ENCODE measurements around the gene TEKTIP1. TPM values are rescaled to one million over a fixed set of nuclear protein-coding genes. Genes with fewer than 3 reads are reported as not detected.
"Not testable (repeated sequence)": the region's sequence is repeated elsewhere in the genome, so short reads cannot be mapped to it uniquely, and the experiment has no call there.

TEKTIP1 gene
- total RNA-seq, 2 experiments from 2014 or later: 1.4 to 2.5 TPM

DNA sequence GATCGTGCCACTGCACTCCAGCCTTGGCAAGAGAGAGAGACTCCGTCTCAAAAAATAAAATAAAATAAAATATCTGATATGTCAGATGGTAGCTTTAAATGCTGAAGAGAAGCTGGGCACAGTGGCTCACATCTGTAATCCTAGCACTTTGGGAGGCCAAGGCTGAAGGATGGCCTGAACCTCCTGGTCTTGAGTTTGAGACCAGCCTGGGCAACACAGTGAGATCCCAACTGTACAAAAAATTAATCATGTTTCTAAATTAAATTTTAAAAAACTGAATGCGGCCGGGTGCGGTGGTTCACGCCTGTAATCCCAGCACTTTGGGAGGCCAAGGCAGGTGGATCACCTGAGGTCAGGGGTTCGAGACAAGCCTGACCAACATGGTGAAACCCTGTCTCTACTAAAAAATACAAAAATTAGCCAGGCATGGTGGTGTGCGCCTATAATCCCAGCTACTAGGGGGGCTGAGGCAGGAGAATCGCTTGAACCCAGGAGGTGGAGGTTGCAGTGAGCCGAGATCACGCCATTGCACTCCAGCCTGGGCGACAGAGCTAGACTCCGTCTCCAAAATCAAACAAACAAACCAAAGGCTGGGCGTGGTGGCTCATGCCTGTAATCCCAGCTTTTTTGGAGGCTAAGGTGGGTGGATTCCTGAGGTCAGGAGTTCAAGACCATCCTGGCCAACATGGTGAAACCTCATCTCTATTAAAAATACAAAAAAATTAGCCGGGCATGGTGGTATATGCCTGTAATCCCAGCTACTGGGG, 45.2 kb downstream of the TEKTIP1 start:
- ChIA-PET POLR2A (interaction anchor here (0.8 kb wide), 1 partner anchor 38 kb away, joined by 3 read pairs; no protein-coding TSS in a partner anchor), CTCF (interaction anchor here (0.6 to 1.2 kb wide), 7 partner anchors 14 to 925 kb away, joined by 3 to 6 read pairs (median 3); no protein-coding TSS in a partner anchor)
- DNase-seq; H3K9me3 Mint-ChIP-seq (ENCODE audit: low read depth); H3K36me3 Mint-ChIP-seq (ENCODE audit: low read depth); intact Hi-C loops (cut with DNase I, micrococcal nuclease); H3K4me3 Mint-ChIP-seq; H3K27ac Mint-ChIP-seq; ATAC-seq; H3K27me3 Mint-ChIP-seq; H3K4me1 Mint-ChIP-seq: not testable (repeated sequence)

DNA sequence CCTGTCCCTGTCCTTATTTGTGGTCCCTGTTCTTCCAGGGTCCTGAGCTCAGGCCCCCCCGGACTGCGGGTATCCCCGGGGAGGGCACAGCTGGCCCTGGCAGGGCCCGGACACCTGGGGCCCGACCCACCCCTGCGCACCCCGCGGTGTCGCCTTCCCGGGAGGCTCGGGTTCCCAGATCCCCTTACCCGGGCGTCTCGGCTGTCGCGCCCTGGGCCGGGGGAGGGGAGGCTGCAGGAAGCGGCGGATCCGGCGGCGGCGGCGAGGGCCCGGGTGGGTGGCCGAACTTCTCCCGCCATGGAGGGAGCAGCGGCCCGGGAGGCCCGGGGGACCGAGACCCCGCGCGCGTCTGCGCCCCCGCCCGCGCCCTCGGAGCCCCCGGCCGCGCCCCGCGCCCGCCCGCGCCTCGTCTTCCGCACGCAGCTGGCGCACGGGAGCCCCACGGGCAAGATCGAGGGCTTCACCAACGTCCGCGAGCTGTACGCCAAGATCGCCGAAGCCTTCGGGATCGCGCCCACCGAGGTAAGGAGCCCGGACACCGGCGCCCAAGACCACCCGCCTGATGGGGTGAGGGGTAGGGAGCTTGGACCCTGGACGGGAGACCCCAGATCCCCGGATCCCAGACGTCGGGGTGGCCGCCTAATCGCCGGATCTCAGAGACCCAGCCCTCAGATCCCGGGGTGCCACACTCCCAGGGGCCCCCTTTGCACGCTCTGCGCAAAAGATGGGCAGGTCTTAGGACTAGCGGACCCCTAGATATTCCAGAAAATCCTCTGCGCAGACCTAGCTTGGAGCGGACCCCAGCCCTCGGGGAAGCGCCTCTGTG, 46.5 kb downstream of the TEKTIP1 start, which contains the start of gene GIPC3:
Gene GIPC3, plus strand, starts transcription at position 178 of the 826 bp plus-strand sequence. Its CDS starts 120 bp downstream, at position 298.
- H3K4me3 Mint-ChIP-seq: no peak within 1 kb of the TSS
- H3K27ac Mint-ChIP-seq: no peak within 1 kb of the TSS
- no peaks in the 10 kb centered on the region for H3K27me3 Mint-ChIP-seq
- peak; percentile 42 for ATAC-seq
- intact Hi-C loops (cut with DNase I, micrococcal nuclease): loop anchor here in 1 of 2 experiments (1.0 to 2.0 kb wide), 2 partner anchors 33 to 121 kb away; no protein-coding TSS in a partner anchor
- POLR2A ChIA-PET: interaction anchor here (0.6 kb wide), 2 partner anchors 45 to 157 kb away, joined by 4 to 7 read pairs; no protein-coding TSS in a partner anchor
- peak; percentile 28 for DNase-seq
- no peaks in the 10 kb centered on the region for H3K4me1 Mint-ChIP-seq
- H3K9me3 Mint-ChIP-seq (ENCODE audit: low read depth): no peaks in the 10 kb centered on the region
- no peaks in the 10 kb centered on the region for H3K36me3 Mint-ChIP-seq (ENCODE audit: low read depth)
- CTCF ChIA-PET: interaction anchor here (0.6 to 1.4 kb wide), 9 partner anchors 11 to 301 kb away, joined by 3 to 6 read pairs (median 3); no protein-coding TSS in a partner anchor

DNA sequence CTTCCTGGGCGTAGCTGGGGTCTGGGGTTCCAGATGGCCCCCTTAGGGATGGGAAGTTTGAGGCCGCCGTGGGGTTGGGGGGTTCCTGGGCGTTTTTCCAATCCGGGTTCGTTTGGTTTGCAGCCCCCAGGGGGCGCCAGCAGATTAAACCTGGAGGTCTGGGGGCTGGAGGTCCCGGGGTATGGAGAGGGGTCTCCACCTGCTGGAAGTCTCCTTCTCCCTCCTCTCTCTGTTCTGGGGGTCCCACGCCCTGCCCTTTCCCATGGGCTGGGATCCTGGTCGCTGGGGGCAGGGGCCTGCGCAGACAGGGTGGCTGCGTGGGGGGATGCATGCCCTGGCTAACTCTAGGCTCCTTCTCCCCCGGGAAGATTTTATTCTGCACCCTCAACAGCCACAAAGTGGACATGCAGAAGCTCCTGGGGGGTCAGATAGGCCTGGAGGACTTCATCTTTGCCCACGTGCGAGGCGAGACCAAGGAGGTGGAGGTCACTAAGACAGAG, 47.2 kb downstream of the TEKTIP1 start:
- Mint-ChIP-seq H3K4me1 (no peaks in the 10 kb centered on the region), H3K36me3 (ENCODE audit: low read depth) (no peaks in the 10 kb centered on the region), H3K27me3 (no peaks in the 10 kb centered on the region), H3K9me3 (ENCODE audit: low read depth) (no peaks in the 10 kb centered on the region), H3K27ac (no peak overlapping the region), H3K4me3 (no peak overlapping the region)
- DNase-seq (peak; percentile 63), ATAC-seq (no peak)
- intact Hi-C loops (cut with DNase I, micrococcal nuclease): loop anchor here in 1 of 2 experiments (1.0 to 2.0 kb wide), 2 partner anchors 33 to 120 kb away; no protein-coding TSS in a partner anchor
- CTCF ChIA-PET: interaction anchor here (0.6 to 1.4 kb wide), 7 partner anchors 11 to 69 kb away, joined by 3 to 6 read pairs (median 3); no protein-coding TSS in a partner anchor
- POLR2A ChIA-PET: interaction anchor here (0.6 kb wide), 1 partner anchor 45 kb away, joined by 7 read pairs; no protein-coding TSS in a partner anchor

DNA sequence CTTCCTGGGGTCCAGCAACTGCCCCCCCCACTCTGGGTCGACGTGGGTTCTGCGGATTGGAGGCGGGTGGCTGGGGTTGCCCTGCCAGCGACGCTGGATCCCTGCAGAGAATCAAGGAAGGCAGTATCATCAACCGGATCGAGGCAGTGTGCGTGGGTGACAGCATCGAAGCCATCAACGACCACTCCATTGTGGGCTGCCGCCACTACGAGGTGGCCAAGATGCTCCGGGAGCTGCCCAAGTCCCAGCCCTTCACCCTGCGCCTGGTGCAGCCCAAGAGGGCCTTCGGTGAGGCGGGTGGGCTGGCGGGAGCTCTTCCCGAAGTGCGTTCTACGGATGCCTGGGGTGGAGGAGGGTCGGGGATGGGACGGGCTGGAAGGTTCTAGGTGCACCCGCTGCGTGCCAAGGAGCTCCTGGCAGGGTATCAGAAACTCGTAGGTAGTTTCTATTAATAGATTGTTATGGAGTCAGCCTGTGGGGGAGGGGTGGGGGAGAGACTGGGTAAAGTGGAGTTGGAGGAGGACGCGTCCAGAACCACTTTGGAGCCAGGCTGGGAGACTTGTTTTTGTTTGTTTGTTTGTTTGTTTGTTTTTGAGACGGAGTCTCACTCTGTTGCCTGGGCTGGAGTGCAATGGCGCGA, 47.9 kb downstream of the TEKTIP1 start:
- POLR2A ChIA-PET: no interaction called here
- DNase-seq: no peak

DNA sequence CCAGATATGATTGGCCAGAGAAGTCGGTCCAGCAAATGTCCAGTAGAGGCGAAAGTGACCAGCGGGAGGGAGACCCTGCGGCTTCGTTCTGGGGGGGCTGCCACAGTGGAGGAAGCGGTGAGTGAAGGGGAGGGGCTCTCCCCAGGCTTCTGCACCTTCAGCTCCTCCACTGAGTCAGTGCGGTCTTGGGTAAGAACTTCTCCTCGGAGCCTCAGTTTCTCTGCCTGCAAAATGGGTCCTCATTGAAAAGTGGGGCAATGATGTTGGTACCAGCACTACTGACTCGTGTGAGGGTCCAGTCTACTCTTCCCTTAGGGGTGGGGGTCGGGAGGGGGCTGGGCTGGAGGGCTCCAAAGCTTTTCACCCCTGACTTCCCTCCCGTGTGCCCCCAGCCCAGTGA, 50.5 kb downstream of the TEKTIP1 start:
- Mint-ChIP-seq H3K4me1 (no peaks in the 10 kb centered on the region), H3K4me3 (no peak overlapping the region), H3K27ac (no peak overlapping the region), H3K9me3 (ENCODE audit: low read depth) (no peaks in the 10 kb centered on the region), H3K27me3 (no peaks in the 10 kb centered on the region), H3K36me3 (ENCODE audit: low read depth) (no peaks in the 10 kb centered on the region)
- ChIA-PET CTCF (interaction anchor here (2.4 kb wide), 1 partner anchor 32 kb away, joined by 6 read pairs; the partner anchor contains the start of gene MFSD12), POLR2A (no interaction called here)
- intact Hi-C loops (cut with DNase I, micrococcal nuclease): no loop called here
- ATAC-seq: no peak
- DNase-seq: no peak

More for the DNA sequence above, 47.9 kb downstream of the TEKTIP1 start:
- Mint-ChIP-seq H3K9me3 (ENCODE audit: low read depth) (no peaks in the 10 kb centered on the region), H3K27ac (no peak overlapping the region), H3K4me3 (no peak overlapping the region), H3K36me3 (ENCODE audit: low read depth) (no peaks in the 10 kb centered on the region), H3K27me3 (no peaks in the 10 kb centered on the region), H3K4me1 (no peaks in the 10 kb centered on the region)
- CTCF ChIA-PET: interaction anchor here (0.6 to 1.0 kb wide), 4 partner anchors 18 to 326 kb away, joined by 3 to 6 read pairs (median 3); no protein-coding TSS in a partner anchor
- intact Hi-C loops (cut with DNase I, micrococcal nuclease): loop anchor here in 1 of 2 experiments (1.0 to 2.0 kb wide), 2 partner anchors 32 to 119 kb away; no protein-coding TSS in a partner anchor
- ATAC-seq: no peak

DNA sequence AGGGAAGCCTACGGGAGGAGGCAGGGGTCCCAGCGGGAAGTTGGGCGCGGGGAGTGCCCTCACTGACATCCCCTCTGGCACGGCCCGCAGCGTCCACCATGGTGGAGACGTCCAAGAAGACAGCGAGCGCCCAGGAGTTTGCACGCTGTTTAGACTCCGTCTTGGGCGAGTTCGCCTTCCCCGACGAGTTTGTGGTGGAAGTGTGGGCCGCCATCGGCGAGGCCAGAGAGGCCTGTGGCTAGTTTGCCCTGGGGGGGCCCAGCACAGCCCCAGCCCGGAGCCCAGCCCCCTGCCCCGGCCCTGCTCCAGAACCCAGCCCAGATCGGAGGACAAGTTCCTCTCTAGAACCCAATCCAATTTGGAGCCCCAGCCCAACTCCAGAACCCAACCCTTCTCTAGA, 51.0 kb downstream of the TEKTIP1 start:
- DNase-seq (no peak), ATAC-seq (no peak)
- intact Hi-C loops (cut with DNase I, micrococcal nuclease): no loop called here
- H3K9me3 Mint-ChIP-seq (ENCODE audit: low read depth): no peaks in the 10 kb centered on the region
- no peak overlapping the region for H3K27ac Mint-ChIP-seq
- CTCF ChIA-PET: interaction anchor here (0.6 to 2.4 kb wide), 3 partner anchors 33 to 117 kb away, joined by 3 to 6 read pairs (median 5); partner anchors contain the start of gene MFSD12
- H3K4me1 Mint-ChIP-seq: no peaks in the 10 kb centered on the region
- no peak overlapping the region for H3K4me3 Mint-ChIP-seq
- POLR2A ChIA-PET: no interaction called here
- H3K36me3 Mint-ChIP-seq (ENCODE audit: low read depth): no peaks in the 10 kb centered on the region
- H3K27me3 Mint-ChIP-seq: no peaks in the 10 kb centered on the region

DNA sequence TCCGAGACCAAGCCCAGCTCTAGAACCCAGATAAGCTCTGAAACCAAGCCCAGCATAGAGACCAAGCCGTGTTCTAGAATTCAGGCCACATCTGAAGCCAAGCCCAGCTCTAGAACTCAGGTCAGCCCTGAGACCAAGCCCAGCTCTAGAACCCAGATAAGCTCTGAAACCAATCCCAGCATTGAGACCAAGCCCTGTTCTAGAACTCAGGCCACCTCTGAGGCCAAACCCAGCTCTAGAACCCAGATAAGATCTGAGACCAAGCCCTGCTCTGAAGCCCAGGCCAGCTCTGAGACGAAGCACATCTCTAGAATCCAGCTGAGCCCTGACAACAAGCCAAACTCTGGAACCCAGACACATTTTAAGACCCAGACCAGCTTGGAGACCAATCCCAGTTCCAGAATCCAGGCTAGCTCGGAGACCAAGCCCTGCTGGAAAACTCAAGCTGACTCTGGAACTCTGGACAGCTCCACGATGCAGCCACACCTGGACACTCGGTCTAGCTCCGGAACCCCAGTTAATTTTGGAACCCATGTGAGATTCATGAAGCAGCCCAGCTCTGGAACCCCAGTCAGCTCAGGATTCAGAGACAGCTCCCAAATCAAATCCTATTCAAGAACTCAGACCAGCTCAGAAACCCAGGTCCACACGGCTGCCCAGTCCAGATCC, 52.2 kb downstream of the TEKTIP1 start:
- POLR2A ChIA-PET: no interaction called here
- intact Hi-C loops (cut with DNase I, micrococcal nuclease): no loop called here
- Mint-ChIP-seq H3K9me3 (ENCODE audit: low read depth) (no peaks in the 10 kb centered on the region), H3K4me1 (no peaks in the 10 kb centered on the region), H3K27ac (no peak overlapping the region), H3K36me3 (ENCODE audit: low read depth) (no peaks in the 10 kb centered on the region), H3K27me3 (no peaks in the 10 kb centered on the region), H3K4me3 (no peak overlapping the region)
- ATAC-seq: no peak
- DNase-seq: no peak
- CTCF ChIA-PET: interaction anchor here (0.6 to 2.4 kb wide), 7 partner anchors 9 to 63 kb away, joined by 3 to 7 read pairs (median 5); partner anchors contain the start of gene MFSD12

DNA sequence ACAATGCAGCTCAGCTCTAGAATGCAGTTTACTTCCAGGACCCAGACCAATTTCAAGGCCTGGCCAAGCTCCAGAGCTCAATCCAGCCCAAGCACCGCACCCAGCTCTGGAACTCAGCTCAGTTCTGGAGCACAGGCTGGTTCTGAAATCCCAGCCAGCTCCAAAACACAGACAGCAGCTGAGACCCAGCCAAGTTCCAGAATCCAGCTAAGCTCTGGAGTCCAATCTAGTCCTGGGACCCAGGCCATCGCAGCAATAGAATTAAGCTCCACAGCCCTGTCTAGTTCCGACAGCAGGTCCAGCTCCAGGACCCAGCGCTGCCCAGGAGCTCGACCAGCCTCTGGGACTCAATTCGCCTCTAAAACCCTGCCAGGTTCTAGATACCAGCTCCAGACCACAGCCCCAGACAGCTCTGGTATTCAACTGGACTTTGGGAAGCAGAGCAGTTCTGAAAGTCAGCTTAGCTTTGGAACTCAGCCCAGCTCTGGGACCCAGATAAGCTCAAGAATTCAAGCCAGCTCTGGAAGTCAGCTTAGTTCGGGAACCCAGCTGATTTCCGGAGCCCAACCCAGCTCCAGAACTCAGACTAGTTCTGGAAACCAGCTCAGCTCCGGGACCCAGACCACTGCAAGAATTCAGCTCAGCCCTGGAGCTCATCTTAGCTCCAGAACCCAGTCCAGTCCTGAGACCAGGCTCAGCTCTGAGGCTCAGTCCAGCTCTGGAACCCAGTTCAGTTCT, 53.1 kb downstream of the TEKTIP1 start:
- Mint-ChIP-seq H3K4me3 (no peak overlapping the region), H3K27me3 (no peaks in the 10 kb centered on the region), H3K36me3 (ENCODE audit: low read depth) (no peaks in the 10 kb centered on the region), H3K4me1 (no peaks in the 10 kb centered on the region), H3K27ac (no peak overlapping the region), H3K9me3 (ENCODE audit: low read depth) (no peaks in the 10 kb centered on the region)
- CTCF ChIA-PET: interaction anchor here (0.5 to 2.4 kb wide), 11 partner anchors 10 to 1012 kb away, joined by 3 to 7 read pairs (median 3); partner anchors contain the start of gene MFSD12
- POLR2A ChIA-PET: interaction anchor here (0.7 to 0.9 kb wide), 2 partner anchors 12 to 74 kb away, joined by 3 to 5 read pairs; no protein-coding TSS in a partner anchor
- ATAC-seq (no peak), DNase-seq (no peak)
- intact Hi-C loops (cut with DNase I, micrococcal nuclease): no loop called here

DNA sequence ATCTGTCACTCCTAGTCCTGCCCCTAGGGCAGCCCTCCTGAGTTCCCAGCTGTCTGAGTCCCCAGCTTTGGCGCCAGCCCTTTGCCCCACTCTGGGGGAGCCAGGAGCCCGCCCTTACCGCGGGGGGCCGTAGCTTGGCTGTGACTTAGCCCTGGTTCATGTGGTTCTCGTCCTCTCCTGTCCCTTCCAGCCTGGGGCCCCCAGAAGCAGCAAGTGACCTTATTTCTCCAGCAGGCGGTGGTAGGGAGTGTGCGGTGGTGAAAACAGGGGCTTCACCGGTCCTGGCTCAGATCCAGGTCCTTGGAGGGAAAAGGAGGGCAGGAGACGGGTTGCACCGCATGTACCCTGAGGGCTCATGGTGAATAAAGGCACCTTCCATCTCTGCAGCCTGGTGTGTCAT, 54.2 kb downstream of the TEKTIP1 start:
- ChIA-PET POLR2A (interaction anchor here (0.6 kb wide), 1 partner anchor 10 kb away, joined by 6 read pairs; no protein-coding TSS in a partner anchor), CTCF (interaction anchor here (1.3 kb wide), 1 partner anchor 20 kb away, joined by 4 read pairs; no protein-coding TSS in a partner anchor)
- Mint-ChIP-seq H3K4me3 (no peak overlapping the region), H3K4me1 (no peaks in the 10 kb centered on the region), H3K27me3 (no peaks in the 10 kb centered on the region), H3K9me3 (ENCODE audit: low read depth) (no peaks in the 10 kb centered on the region), H3K36me3 (ENCODE audit: low read depth) (no peaks in the 10 kb centered on the region), H3K27ac (no peak overlapping the region)
- DNase-seq (no peak), ATAC-seq (no peak)
- intact Hi-C loops (cut with DNase I, micrococcal nuclease): no loop called here

Measured in activated CD4-positive, alpha-beta T cell treated with anti-CD3 and anti-CD28 coated beads for 36 hours (primary cell).